ENCODE measurements around the gene IGFL3. TPM values are rescaled to one million over a fixed set of nuclear protein-coding genes. Genes with fewer than 3 reads are reported as not detected.

The IGFL3 gene
- total RNA-seq, 1 experiment from 2014 or later, result not detected

GRCh38 chr19:46076031-46076880 is 48.2 kb downstream of the IGFL3 start:
- H3K27me3 Mint-ChIP-seq (ENCODE audit: low read depth), result peaks cover 76% of the 10 kb centered on the region
- Histone ChIP-seq H3K27me3 (ENCODE audit: insufficient read depth, low read length) (peaks cover 5% of the 10 kb centered on the region; the same call in 1 of the 2 replicates), H2AFZ (ENCODE audit: low read length) (no peak overlapping the region), H2AK5ac (ENCODE audit: insufficient read length, low read length) (no peak overlapping the region), H3K79me1 (ENCODE audit: insufficient read depth, low read depth, low read length, poor library complexity, severe bottlenecking) (no peaks in the 10 kb centered on the region), H3K27ac (ENCODE audit: insufficient read length, low read depth, low read length) (no peak overlapping the region), H3K4ac (ENCODE audit: low read depth, low read length) (no peak overlapping the region), H4K5ac (ENCODE audit: insufficient read length, low read depth, low read length) (no peak overlapping the region), H2BK20ac (ENCODE audit: low read depth, low read length, poor library complexity, severe bottlenecking) (no peak overlapping the region), H4K91ac (ENCODE audit: insufficient read length, low read depth, low read length) (no peak overlapping the region), H2BK15ac (ENCODE audit: low read depth, low read length) (no peak overlapping the region), H3K23me2 (ENCODE audit: insufficient read length, low read depth, low read length, poor library complexity, severe bottlenecking) (peaks cover 8% of the 10 kb centered on the region), H2BK5ac (ENCODE audit: insufficient read length, low read length) (no peak overlapping the region), H3K9ac (ENCODE audit: extremely low read depth, insufficient read length, low read length) (no peak overlapping the region), H3K79me2 (ENCODE audit: insufficient read depth, low read length) (no peaks in the 10 kb centered on the region), H3K14ac (ENCODE audit: insufficient read depth, low read length) (no peak overlapping the region), H3K56ac (ENCODE audit: insufficient read length, low read depth, low read length) (no peak overlapping the region), H3K9me3 (ENCODE audit: control insufficient read depth, low read depth, low read length) (no peaks in the 10 kb centered on the region), H3K18ac (ENCODE audit: insufficient read length, low read depth, low read length) (no peak overlapping the region), H3K23ac (ENCODE audit: insufficient read length, low read depth, low read length) (no peak overlapping the region), H2BK12ac (ENCODE audit: insufficient read length, low read depth, low read length) (no peak overlapping the region), H4K20me1 (ENCODE audit: control insufficient read depth, insufficient read depth, insufficient read length) (no peaks in the 10 kb centered on the region), H3K4me2 (ENCODE audit: insufficient read depth, insufficient read length, low read length) (peak overlapping the region; percentile 57), H2BK120ac (ENCODE audit: low read depth, low read length, poor library complexity, severe bottlenecking) (no peak overlapping the region), H4K8ac (replicated peaks; ENCODE audit: insufficient read length, low read depth, low read length) (no peak overlapping the region), H3T11ph (ENCODE audit: low read length) (no peak overlapping the region), H3K4me1 (ENCODE audit: insufficient read depth, low read length) (0 out of 2 replicates have a peak, but pooled peaks cover 2% of the 10 kb centered on the region)
- peaks cover 4 to 10% of the 10 kb centered on the region in 2 experiments for H3K4me1 Mint-ChIP-seq
- peak overlapping the region; percentile 82 to 83; a peak in 4 of 5 replicates for H3K4me3 Mint-ChIP-seq
- no peak overlapping the region for H3K27ac Mint-ChIP-seq
- TF ChIP-seq CTCF (conservative IDR thresholded peaks at IDR 0.05), result peak; percentile 47
- H3K36me3 Mint-ChIP-seq (ENCODE audit: insufficient read depth in 1 of 3, low read depth in 3 of 3), result no peaks in the 10 kb centered on the region; a peak in 1 of 7 replicates
- no CpG with 5 or more reads among the region's 9 CpGs for WGBS (ENCODE audit: extremely low coverage, insufficient read length, low lambda C conversion rate)
- H3K9me3 Mint-ChIP-seq, result peaks cover 0 to 8% of the 10 kb centered on the region in 2 experiments; a peak in 2 of 5 replicates
- no peak for DNase-seq

Measured in H9 (cell line).